Measurements from ENCODE around the gene NPEPPS. TPM values are rescaled to one million over a fixed set of nuclear protein-coding genes. Genes with fewer than 3 reads are reported as not detected.

NPEPPS gene
- total RNA-seq, 1 experiment from 2014 or later: 60.3 TPM

Other genes with a start within 250 kb of the NPEPPS start
- 1.8 and 5.4 TPM in 2 replicates for gene EFCAB13, start 207.2 kb upstream of the NPEPPS start, total RNA-seq (2014; rRNA removed; shearing (Covaris generic))
- gene KPNB1, start 118.8 kb downstream of the NPEPPS start, total RNA-seq (2014; rRNA removed; shearing (Covaris generic)): 571 and 681 TPM in 2 replicates
- gene TBKBP1, start 163.1 kb downstream of the NPEPPS start, total RNA-seq (2014; rRNA removed; shearing (Covaris generic)): 3.5 and 4.5 TPM in 2 replicates
- 0.22 TPM in 1 of 2 replicates, not detected in the other for gene TBX21, start 202.1 kb downstream of the NPEPPS start, total RNA-seq (2014; rRNA removed; shearing (Covaris generic))

Data from SJSA1 (cell line).